Measurements from ENCODE around the gene ARNT2.
A peak's percentile ranks its signal among the peaks of the same experiment; 100 is the strongest.

ARNT2 gene

DNA sequence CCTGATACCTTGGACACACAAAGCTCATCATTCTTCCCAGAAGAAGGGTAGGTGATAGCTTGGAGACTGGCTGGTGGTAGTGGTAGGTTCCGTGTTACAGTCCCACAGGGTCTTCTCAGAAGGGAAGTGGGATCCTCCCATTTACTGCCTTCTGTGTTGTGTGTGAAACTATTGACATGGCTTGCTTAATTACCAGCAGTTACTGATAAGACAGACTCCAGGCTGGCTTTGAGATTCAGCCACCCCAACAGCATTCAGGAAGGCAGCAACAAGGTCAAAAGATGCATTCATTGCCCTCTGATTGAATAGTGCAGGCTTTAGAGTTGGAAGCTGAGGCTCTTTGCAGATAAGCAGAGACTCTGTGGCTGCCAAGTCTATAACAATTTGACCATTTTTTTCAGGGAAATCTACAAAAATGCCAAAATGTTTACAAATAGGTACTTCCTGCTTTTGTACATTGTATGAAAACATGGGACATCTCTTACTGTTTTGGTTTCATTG is 7.7 kb downstream of the ARNT2 start:
- no peak for DNase-seq

DNA sequence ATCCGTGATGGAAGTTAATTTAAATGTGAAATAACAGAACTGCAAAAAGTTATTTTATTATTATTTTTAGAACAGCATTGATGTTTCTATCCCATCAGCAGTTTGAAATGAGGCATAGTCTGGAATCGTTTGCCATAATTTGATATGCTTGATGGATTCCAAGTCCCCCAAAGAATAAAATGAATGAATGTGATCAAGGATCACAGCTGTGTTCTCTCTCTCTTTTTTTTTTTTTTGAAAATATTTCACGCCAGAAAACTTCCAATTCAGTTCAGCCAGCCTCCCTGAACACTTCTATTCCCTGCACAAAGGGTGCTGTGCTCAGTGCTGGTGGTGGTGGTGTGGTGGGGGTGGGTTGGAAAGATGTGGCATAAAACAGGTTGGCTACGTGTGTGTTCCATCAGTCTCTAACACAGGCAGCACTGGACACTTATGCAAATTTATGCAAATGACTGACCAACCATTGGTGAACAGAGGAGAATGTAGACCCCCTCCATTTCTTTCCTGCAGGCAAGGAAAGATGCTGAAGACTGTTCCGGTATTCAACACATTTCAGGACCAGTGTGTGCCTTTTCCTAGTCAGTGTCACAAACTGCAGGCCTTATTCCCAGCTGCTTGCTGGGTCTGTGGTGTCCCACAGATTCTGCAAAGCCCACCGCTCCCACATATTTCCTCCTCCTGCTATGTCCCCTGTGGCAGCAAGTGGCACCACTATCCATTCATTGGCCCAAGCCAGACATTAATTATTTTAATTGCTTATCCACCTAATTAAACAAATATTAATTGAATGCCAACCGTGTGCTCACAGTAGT is 10.6 kb downstream of the ARNT2 start:
- no peak for DNase-seq

DNA sequence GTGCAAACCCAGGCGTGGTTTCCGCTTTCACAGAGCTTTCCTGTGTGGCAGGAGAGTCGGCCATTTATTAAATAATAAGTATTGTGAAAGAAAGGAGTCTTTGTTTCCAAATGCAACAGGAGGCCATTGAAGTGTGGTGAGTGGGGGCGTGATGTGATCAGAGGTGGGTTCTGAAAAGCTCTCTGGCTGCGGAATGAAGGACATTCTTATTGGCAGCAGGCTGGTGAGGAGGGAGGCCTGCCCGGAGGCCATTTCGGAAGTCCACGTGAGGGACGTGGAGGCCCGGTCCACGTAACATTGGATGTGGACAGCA is 11.1 kb downstream of the ARNT2 start:
- DNase-seq, result no peak

DNA sequence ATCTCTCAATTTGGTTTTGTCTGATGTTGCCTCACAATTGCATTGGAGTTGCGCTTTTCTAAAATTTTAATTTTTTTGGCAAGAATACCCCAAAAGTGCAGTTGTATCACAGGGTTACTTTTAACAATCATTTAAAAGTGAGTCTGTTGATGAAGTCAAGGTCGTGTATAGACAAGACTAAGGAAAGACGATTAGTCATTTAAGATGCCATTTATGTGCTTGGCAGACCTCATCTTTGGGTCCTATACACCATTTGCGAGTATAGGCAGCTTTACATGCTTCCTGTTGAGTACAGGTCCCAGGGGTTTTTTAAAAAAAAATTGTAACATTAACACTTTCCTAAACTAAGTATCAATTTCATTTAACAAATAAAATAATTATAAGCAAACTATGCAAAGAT is 12.5 kb downstream of the ARNT2 start:
- DNase-seq, result no peak

DNA sequence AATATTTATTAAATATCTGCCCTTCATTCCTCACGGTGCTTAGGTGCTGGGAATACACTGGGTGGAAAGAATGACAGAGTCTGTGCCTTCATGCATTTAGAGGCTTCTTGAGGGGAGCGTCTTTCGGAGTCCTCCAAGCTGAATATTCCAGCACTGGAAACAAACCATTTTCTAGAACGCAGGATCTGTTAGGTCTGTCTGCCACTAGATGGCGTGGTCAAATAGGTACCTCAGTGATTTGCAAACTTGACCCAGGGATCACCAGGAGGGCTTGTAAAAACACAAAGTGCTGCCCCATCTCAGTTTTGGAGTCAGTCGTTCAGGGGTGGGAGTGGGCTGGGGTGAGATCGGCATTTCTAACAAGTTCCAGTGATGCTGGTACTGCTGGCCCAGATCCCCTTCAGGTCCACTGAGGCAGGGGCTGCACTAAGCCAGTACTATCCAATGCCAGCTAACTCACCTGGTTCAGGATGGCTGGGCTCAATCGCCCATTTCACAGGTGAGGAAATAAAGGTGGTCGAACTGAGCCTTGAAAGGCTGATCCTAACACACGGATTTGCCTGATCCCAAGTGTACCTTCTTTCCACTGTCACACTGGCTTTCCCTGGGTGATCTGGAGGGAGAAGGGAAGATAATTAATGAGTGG is 14.8 kb downstream of the ARNT2 start:
- DNase-seq, result peak; percentile 49 to 86 (median 64)

- no peak for DNase-seq
These were observed 15.4 kb downstream of the ARNT2 start for GRCh38 chr15:80419546-80419945.

DNA sequence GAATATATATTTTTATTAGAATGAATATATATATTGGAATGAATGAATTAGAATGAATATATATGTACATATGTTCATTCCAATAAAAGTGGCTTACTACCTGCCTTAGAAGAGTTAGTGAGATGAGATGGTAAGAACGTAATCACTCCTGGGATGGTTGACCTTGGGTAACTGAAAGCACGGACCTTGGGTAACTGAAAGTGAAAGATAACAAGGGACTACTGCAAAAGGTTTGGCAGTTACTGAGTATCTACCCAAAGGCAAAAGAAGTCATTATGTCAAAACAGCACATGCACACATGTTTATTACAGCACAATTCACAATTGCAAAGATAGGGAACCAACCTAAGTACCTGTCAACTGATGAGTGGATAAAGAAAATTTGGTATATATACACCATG is 16.5 kb downstream of the ARNT2 start:
- DNase-seq, result no peak

DNA sequence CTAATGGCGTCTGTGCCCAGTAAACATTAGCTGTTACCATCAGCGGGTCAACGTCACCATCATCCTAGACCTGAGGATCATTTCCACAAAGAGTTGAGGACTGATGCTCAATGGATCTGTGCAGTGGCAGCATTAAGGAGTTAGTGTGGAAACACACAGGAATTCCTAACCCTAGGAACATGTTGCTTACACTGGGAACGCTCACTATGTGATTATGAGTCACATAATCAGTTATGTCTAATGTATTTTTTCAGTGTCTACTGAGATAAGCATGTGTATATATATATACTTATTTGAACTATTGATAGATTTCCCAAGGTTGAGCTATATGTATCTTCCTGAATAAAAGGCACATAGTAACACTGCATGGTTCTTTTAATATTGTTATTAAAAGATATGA is 19.0 kb downstream of the ARNT2 start:
- no peak for DNase-seq

GRCh38 chr15:80424381-80424780 is 20.2 kb downstream of the ARNT2 start:
- DNase-seq, result no peak

- DNase-seq, result no peak
These were observed 22.1 kb downstream of the ARNT2 start for GRCh38 chr15:80426316-80426715.

- DNase-seq, result no peak
These were observed 25.8 kb downstream of the ARNT2 start for GRCh38 chr15:80429964-80430363.

GRCh38 chr15:80431635-80432344 is 27.6 kb downstream of the ARNT2 start:
- no peak for DNase-seq

DNA sequence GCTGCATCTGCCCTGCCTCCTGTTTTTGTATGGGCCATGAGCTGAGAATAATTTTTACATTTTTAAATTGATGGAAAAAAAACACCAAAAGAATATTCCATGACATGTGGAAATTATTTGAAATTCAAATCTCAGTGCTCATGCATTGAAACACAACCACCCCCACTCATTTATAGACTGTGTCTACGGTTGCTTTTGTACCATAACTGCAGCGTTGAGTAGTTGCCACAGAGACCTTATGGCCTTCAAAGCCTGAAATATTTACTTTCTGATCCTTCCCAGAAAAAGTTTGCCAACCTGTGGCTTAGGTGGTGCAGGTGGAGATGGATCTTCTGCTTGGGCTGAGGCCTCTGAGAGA is 28.1 kb downstream of the ARNT2 start:
- no peak for DNase-seq

- DNase-seq, result no peak
These were observed 29.7 kb downstream of the ARNT2 start for GRCh38 chr15:80433836-80434235.

DNA sequence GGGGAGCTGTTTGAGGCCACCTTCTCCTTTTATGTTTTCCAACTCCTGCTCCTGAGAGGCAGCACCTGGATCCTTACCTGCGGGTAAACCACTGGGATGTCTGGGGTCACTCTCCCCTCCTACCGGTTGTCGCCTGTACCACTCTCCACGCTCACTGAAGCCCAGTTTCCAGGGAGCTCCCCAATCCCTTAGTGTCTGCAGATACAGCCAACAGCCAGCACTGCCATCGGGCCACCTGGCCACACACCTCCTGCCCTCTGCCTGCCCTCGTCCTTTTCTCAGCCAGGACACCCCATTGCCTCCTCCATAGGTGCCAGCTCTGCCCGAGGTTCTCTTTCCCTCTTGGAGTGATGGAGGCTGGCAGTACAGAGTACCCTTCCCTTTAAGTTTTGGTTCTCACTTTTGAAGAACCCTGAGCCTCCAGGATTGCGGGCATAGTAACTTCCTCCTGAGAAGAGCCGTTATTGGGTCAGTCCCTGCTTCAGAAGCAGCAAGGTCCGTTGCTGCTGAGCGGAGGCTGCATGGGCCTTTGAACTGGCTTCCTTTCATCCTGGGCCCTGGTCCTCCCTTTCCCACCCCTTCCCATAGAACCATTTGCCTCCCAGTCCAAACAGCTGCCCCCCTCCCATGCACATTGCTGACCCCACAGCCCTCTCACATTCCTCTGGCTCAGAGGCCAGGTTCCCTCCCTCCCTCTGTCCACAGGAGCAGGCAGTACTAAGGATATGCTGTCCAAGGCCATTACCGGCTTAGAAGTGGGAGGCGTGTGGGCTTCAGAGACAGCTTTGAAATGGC is 30.9 kb downstream of the ARNT2 start:
- DNase-seq, result peak; percentile 31 to 65 (median 50)

GRCh38 chr15:80436511-80437307 is 32.5 kb downstream of the ARNT2 start:
- DNase-seq, result no peak

DNA sequence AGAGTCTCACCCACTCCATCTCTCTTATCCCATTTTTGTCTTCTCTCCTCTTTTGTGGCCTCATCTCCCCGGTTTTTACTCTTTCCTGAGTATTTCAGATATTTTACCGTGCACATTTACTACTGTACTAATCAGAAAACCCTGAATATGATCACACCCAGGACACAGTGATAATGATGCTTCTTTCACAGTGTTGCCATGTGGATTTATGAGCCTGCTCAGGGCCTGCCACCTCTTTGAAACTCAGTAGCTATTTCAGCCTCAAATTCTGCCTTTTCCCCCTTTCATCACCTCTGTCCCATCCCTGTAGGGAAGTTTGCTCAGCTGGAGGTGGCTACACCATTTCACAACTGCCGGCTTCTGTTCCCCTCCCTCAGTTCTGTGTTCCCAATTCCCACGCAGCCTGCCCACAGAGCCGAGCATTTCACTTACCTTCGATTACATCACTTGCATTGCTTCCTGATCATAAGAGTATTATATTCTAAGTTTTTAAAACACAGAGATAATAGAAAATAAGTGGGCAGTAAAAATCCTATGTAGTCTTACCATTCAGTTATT is 33.2 kb downstream of the ARNT2 start:
- DNase-seq, result peak; percentile 69 to 86 (median 84)

- DNase-seq, result no peak
These were observed 35.0 kb downstream of the ARNT2 start for GRCh38 chr15:80439140-80439539.

DNA sequence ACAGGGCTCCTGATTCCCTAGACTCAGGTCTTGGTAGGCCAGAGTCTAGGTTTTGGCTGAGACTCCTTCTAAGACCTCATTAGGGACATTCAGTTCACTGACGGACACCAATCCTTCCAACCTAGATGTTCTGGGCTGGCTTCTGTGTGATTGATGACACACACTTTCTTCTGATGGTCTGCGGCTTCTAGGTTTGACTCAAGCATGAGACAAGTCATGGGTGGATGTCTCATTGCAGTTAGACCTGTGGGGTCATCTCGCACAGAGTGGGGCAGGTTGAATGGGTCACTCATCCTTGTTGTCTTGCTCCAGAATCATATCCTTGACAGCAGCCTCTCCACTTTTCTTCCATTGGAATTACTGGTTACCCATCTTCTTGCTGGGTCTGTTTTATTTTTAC is 35.8 kb downstream of the ARNT2 start:
- no peak for DNase-seq

GRCh38 chr15:80441041-80441440 is 36.9 kb downstream of the ARNT2 start:
- no peak for DNase-seq

DNA sequence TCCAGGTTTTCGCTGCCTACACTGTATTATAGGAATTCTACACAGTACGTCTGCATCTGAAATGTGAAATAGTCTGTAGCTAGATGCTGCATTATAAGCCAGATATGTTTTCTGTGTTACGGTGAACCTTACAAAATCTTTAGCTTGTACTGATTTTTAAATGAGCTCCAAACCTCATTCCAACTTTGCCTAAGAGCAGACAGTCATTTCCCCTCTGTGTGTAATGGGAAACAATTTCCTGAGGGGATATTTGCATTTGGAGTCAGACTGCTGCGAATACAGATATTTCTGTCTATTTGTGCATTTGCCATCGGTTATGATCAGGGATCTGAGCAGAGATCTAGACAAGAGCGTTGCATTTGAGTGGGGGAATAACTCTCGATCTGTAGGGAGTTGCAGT is 37.5 kb downstream of the ARNT2 start:
- DNase-seq, result no peak
